HG02623 (cell line): Measurements from ENCODE around the gene MRPS5.
"Not testable (repeated sequence)": the region's sequence is repeated elsewhere in the genome, so short reads cannot be mapped to it uniquely, and the experiment has no call there.

Source experiments
- ATAC-seq: cut with Tn5 transposase; IDR thresholded peaks from one replicate; pipeline ENCODE4 v1.9.1; 2021; ENCODE audit warnings: moderate library complexity; ENCODE audit not compliant: unreplicated experiment

Gene MRPS5

GRCh38 chr2:95047629-95048510 is 73.7 kb downstream of the MRPS5 start:
- ATAC-seq: no peak

DNA sequence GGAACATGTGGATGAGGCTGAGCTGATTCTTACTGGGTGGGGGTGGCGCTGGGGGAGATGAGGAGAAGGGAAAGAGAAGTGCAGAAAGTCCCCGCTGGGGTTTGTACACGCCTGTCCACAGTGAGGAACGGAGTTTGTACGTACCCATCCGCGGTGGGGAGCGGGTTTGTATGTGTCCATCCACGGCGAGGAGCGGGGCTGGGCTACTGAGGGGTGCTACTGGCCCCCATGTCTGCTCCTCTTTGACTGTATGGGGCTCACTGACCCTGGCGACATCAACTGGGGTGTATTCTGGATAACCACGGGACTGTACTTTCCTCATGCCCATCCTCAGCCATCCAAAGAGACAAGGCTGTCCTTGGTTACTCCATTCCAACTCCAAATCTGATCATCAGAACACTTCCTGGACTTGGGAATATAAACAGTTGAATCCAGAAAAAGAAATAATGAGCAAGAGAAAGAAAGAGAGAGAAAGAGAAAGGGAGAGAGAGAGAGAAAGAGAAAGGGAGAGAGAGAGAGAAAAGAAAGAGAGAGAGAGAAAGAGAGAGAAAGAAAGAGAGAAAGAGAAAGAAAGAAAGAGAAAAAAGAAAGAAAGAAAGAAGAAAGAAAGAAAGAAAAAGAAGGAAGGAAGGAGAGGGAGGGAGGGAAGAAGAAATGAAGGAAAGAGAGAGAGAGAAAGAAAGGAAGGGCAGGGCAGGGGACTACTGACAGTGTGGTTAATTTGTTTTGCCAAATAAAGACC is 75.1 kb downstream of the MRPS5 start:
- ATAC-seq: no peak

DNA sequence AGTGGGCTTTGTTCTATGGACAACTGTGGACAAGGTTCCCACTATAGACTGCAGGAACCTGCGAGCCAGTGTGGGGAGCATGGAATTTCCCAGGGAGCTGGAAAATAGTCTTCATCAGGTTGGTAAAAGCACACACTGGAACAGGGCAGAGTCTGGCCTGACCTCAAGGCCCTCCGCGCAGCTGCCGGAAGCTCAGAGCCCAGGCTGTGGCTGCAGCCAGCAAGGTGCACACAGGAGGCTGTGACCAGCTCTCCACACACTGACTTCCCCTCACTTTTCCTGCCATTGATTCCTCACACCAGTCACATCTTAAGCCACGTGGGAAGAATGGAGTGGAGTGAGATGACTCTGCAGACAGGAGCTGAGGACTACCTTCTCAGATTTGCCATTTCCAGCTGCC is 77.0 kb downstream of the MRPS5 start:
- no peak for ATAC-seq

- ATAC-seq: no peak
These were observed 78.1 kb downstream of the MRPS5 start for GRCh38 chr2:95043300-95044093.

DNA sequence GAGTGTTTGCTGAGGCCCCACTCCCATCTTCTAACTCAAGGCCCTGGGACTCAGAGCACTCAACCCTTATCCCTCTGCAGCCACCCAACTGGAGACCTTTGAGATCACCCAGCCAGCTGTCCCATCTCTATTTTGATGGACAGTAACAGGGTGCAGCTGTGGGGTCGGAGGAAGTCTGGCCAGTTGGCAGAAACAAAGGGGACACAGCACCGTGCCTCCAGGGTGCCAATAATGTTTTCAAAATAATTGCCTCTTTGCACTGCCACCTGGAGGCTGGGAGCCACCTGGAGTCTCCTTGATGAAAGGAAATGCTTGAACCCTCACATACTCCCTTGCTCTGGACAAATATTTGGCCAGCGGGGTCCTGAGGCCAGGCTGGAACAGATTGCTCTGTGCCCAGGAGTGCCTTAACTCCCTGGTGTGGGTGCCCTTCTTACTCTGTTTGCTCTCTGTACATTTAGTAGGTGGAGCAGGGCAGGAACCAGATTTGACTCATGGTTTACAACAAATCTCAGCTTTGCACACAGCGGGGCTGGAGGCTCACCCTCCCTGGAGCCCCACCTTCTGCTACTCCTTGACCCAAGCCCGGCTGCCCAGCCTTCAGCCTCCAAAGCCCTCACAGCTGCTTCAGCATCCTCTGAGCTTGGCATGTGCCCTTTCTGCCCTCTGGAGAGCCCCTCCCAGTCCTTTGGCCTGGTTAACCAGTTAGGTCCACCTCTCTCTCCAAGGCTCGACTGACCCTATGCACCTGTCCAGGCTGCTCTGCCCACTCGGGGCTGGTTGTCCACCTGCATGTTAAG is 78.9 kb downstream of the MRPS5 start:
- no peak for ATAC-seq

DNA sequence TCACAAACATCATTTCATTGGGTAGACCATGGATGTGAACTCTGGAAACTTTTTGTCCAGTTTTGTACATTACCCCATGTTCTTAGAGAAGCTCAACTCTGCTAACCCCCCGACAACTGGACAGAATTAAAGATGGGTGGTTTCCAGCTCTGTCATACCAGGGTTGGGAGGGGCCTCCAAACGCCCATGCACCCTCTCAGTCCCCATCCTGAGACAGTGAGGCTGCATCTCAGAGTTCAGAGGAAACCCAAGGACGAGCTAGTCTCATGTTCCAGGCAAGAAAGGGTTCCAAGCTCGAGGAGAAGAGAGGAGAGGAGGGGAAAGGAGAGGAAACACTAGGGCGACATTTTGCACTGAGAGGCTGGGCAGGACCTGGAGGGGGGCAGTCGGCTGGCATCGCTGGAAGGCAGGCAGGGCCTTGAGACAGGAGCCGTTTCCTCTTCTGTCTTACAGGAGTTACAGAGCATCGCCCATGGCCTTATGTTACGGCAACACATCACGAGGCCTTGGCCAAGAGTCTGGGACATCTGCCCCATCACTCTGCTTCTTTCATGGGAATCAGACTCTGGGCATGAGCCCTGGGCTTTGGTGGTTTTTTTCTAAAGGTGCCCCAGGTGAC is 79.7 kb downstream of the MRPS5 start:
- no peak for ATAC-seq

DNA sequence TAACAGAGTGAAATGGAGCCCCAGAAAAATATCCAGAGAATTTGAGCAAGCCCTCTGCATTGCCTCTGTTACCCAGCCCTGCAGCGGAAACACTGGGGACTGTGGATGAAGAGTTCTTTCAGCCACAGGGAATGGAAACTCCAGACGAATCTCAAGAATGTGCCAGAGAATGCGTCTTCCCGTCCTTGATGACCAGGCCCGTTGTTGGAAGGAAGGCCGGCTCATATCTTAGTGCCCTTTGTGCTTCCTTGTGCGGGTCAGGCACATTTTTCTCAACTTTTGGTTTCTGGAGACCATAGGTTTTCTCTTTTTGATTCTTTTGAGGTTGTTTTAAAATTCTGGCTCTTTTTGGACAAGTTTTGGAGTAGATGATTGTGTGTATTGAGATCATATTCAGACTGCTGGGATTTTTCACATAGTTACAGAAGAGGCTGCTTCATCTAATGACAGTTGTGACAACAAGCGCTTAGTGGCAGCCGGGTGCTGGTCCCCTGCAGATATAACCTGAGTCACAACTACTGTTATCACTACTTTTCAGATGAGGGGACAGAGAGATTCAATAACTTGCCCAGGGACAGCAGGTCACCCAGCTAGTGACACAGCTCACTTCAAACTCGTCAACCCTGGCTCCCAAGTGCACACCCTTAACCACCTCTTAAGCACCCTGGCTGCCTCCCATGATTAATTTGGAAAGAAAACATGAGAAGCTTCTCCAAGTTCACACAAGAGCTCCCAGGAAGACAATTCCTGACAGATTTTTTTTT is 80.4 kb downstream of the MRPS5 start:
- ATAC-seq: no peak

GRCh38 chr2:95040426-95040825 is 81.2 kb downstream of the MRPS5 start:
- no peak for ATAC-seq

- no peak for ATAC-seq
These were observed 81.6 kb downstream of the MRPS5 start for GRCh38 chr2:95039978-95040377.

DNA sequence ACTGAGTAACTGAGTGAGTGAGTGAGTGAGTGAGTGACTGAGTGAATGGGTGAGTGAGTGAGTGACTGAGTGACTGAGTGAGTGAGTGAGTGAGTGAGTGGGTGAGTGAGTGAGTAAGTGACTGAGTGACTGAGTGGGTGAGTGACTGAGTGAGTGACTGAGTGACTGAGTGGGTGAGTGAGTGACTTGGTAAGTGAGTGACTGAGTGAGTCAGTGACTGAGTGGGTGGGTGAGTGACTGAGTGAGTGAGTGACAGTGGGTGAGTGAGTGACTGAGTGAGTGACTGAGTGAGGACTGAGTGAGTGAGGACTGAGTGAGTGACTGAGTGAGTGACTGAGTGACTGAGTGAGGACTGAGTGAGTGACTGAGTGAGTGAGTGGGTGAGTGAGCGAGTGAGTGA is 82.2 kb downstream of the MRPS5 start:
- no peak for ATAC-seq

- no peak for ATAC-seq
These were observed 82.8 kb downstream of the MRPS5 start for GRCh38 chr2:95038635-95039298.

GRCh38 chr2:95037841-95038585 is 83.6 kb downstream of the MRPS5 start:
- not testable (repeated sequence) for ATAC-seq

GRCh38 chr2:95037384-95037839 is 84.2 kb downstream of the MRPS5 start:
- no peak for ATAC-seq

DNA sequence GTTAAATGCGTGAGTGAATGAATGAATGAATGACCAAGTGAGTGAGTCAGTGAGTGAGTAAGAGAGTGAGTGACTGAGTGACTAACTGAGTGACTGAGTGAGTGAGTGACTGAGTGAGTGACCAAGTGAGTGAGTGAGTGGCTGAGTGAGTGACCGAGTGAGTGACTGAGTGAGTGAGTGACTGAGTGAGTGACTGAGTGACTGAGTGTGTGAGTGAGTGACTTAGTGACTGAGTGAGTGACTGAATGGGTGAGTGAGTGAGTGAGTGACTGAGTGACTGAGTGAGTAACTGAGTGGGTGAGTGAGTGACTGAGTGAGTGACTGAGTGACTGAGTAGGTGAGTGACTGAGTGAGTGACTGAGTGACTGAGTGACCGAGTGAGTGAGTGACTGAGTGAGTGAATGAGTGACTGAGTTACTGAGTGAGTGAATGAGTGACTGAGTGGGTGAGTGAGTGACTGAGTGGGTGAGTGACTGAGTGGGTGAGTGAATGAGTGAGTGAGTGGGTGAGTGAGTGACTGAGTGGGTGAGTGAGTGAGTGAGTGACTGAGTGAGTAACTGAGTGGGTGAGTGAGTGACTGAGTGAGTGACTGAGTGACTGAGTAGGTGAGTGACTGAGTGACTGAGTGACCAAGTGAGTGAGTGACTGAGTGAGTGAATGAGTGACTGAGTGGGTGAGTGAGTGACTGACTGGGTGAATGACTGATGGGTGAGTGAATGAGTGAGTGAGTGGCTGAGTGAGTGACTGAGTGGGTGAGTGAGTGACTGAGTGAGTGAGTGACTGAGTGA is 84.8 kb downstream of the MRPS5 start:
- ATAC-seq: no peak
